ENCODE measurements around the gene ASTE1. TPM values are rescaled to one million over a fixed set of nuclear protein-coding genes. Genes with fewer than 3 reads are reported as not detected.
"Not testable (repeated sequence)": the region's sequence is repeated elsewhere in the genome, so short reads cannot be mapped to it uniquely, and the experiment has no call there.

Gene ASTE1
- total RNA-seq, 3 donors from 2014 or later: 9.4 to 15.3 (median 10.4) TPM

- no peak for ATAC-seq
- TF ChIP-seq, protein P1, sequence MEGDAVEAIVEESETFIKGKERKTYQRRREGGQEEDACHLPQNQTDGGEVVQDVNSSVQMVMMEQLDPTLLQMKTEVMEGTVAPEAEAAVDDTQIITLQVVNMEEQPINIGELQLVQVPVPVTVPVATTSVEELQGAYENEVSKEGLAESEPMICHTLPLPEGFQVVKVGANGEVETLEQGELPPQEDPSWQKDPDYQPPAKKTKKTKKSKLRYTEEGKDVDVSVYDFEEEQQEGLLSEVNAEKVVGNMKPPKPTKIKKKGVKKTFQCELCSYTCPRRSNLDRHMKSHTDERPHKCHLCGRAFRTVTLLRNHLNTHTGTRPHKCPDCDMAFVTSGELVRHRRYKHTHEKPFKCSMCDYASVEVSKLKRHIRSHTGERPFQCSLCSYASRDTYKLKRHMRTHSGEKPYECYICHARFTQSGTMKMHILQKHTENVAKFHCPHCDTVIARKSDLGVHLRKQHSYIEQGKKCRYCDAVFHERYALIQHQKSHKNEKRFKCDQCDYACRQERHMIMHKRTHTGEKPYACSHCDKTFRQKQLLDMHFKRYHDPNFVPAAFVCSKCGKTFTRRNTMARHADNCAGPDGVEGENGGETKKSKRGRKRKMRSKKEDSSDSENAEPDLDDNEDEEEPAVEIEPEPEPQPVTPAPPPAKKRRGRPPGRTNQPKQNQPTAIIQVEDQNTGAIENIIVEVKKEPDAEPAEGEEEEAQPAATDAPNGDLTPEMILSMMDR (IDR thresholded peaks at IDR 0.05): no peak
- Histone ChIP-seq H3K36me3 (ENCODE audit: low read depth) (no peaks in the 10 kb centered on the region), H3K9me3 (no peaks in the 10 kb centered on the region), H3K4me3 (no peak overlapping the region), H3K4me1 (ENCODE audit: low read depth) (no peaks in the 10 kb centered on the region)
- DNase-seq: no peak
- intact Hi-C loops (cut with DNase I, micrococcal nuclease): no loop called here
These were observed 41.4 kb upstream of the ASTE1 start for GRCh38 chr3:131067983-131068382.

DNA sequence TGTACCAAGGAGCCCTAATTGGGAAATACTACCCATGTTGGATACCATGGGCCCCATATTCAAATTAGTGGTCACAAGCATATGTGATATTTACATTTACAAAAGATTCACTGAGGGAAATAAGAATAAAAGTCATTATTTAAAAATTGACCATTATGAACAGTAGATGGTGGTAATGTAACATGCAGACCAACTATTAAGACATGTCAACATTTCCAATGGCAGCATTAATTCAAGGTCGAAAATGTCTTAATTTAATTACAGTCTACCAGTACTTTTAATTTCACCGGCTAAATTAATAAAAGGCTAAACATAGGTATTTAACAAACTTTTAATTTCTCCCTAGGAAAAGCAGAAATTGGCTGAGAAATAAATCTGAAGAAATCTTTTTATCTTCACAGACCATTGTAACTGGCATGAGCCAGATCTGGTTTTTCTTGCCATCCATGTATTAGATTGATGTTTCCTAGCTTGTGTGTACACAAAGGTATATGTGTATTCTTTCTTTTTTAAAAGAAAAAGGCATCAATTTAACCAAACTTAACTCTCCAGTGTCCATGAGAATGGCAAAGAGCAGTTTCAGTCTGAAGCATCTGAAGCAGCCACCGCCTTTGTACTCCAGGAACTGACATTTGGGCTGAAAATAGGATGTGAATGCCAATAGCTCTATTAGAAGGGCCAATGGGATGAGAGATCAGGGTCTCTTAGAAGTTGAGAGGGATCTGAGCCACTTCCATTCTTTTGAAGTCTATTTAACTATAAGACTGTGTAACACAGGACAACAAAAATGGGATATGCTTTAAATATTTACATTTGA, 26.6 kb upstream of the ASTE1 start:
- no peak for ATAC-seq
- Histone ChIP-seq H3K36me3 (ENCODE audit: low read depth) (no peaks in the 10 kb centered on the region), H3K9me3 (no peaks in the 10 kb centered on the region), H3K4me1 (ENCODE audit: low read depth) (no peaks in the 10 kb centered on the region), H3K4me3 (no peak overlapping the region)
- TF ChIP-seq, protein P1 (IDR thresholded peaks at IDR 0.05): no peak
- no peak for DNase-seq
- intact Hi-C loops (cut with DNase I, micrococcal nuclease): no loop called here

- TF ChIP-seq, protein P1 (IDR thresholded peaks at IDR 0.05): no peak
- no peak for ATAC-seq
- H3K4me1 ChIP-seq (ENCODE audit: low read depth): no peaks in the 10 kb centered on the region
- intact Hi-C loops (cut with DNase I, micrococcal nuclease): no loop called here
- no peak overlapping the region for H3K4me3 ChIP-seq
- no peaks in the 10 kb centered on the region for H3K36me3 ChIP-seq (ENCODE audit: low read depth)
- H3K9me3 ChIP-seq: no peaks in the 10 kb centered on the region
- DNase-seq: no peak
These were observed 23.4 kb upstream of the ASTE1 start for GRCh38 chr3:131050001-131050400.

DNA sequence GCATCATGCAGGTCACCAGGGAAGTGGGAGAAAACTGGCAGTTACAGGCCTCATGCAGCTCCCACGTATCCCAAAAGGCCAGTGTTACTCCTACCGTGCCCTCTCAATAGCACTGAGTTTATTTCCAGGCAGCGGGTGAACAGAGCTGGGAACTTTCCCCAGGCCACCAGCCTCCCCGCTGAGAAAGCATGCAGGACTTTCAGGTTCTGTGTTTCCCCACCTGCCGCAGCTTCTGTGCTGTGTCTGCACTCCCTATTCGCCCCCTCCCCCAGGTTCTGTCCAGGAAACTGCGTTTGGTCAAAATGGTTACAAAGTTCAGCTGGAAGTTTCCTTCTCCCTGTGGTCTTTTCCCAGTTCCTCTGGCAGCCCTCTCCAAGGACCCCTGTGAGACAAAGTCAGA, 21.4 kb upstream of the ASTE1 start:
- Histone ChIP-seq H3K4me1 (ENCODE audit: low read depth) (no peaks in the 10 kb centered on the region), H3K36me3 (ENCODE audit: low read depth) (no peaks in the 10 kb centered on the region), H3K4me3 (no peak overlapping the region), H3K9me3 (peaks cover 2% of the 10 kb centered on the region)
- ATAC-seq (no peak), DNase-seq (no peak)
- intact Hi-C loops (cut with DNase I, micrococcal nuclease): no loop called here
- TF ChIP-seq, protein P1 (IDR thresholded peaks at IDR 0.05): no peak

DNA sequence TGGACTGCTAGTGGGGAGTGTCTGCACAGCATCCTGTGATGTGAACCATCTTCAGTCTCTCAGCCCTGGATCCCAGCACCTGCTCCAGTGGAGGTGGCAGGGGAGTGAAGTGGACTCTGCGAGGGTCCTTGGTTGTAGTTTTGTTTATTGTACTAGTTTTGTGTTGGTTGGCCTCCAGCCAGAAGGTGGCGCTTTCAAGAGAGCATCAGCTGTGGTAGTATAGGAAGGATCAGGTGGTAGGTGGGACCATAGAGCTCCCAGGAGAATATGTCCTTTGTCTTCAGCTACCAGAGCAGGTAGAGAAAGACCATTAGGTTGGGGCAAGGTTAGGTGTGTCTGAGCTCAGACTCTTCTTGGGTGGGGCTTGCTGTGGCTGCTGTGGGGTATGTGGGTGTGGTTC, 21.0 kb upstream of the ASTE1 start:
- H3K4me3 ChIP-seq: no peak overlapping the region
- H3K9me3 ChIP-seq: peaks cover 2% of the 10 kb centered on the region
- TF ChIP-seq, protein P1 (IDR thresholded peaks at IDR 0.05): no peak
- intact Hi-C loops (cut with DNase I, micrococcal nuclease): no loop called here
- DNase-seq (no peak), ATAC-seq (no peak)
- H3K36me3 ChIP-seq (ENCODE audit: low read depth): no peaks in the 10 kb centered on the region
- no peaks in the 10 kb centered on the region for H3K4me1 ChIP-seq (ENCODE audit: low read depth)

GRCh38 chr3:131042271-131042985, 15.8 kb upstream of the ASTE1 start:
- H3K36me3 ChIP-seq (ENCODE audit: low read depth); H3K4me3 ChIP-seq; H3K9me3 ChIP-seq; ATAC-seq; H3K4me1 ChIP-seq (ENCODE audit: low read depth); intact Hi-C loops (cut with DNase I, micrococcal nuclease): not testable (repeated sequence)
- peak in 1 of 3 donors; percentile 10 for DNase-seq
